Pancreas (tissue), 10 donors: ENCODE measurements around the gene MIP. TPM values are rescaled to one million over a fixed set of nuclear protein-coding genes. Genes with fewer than 3 reads are reported as not detected.
A peak's percentile ranks its signal among the peaks of the same experiment; 100 is the strongest.

ENCODE experiments used
- ATAC-seq, 4 donors: fragments of 200-7000 bp; cut with Tn5 transposase; one replicate each; pipeline versions ENCODE4 v1.8.0 to v1.9.1; 2020; ENCODE audit warnings: mild to moderate bottlenecking in 4 of 4, moderate library complexity in 4 of 4
- DNase-seq, 6 donors: peaks; one replicate each; pipeline ENCODE4 v3.0.0-alpha.2; 2020
- FAIRE-seq: peaks from 2 replicates; lab custom pipeline; 2012; peaks lifted over from hg19 to GRCh38; lab: Jason Lieb, UNC
- H3K27ac ChIP-seq, 4 donors: fragments of 200-600 bp; sonication (generic); 1 replicate in 3 of 4; 2 replicates in 1 of 4; pipeline versions ENCODE4 v1.5.0 to v1.8.0; 2020
- H3K27me3 ChIP-seq, 4 donors: fragments of 200-600 bp; one replicate each; pipeline ENCODE4 v1.8.0; 2021
- H3K36me3 ChIP-seq, 3 donors: fragments of 200-600 bp; sonication (generic) in 1 of 3; one replicate each; pipeline versions ENCODE4 v1.5.0 to v1.8.0; 2020 to 2021
- H3K4me1 ChIP-seq, 3 donors: fragments of 200-600 bp; one replicate each; pipeline ENCODE4 v1.8.0; 2021
- H3K4me3 ChIP-seq, 4 donors: fragments of 200-600 bp; sonication (generic) in 2 of 4; one replicate each; pipeline versions ENCODE4 v1.5.0 to v1.8.0; 2020 to 2021
- H3K9me3 ChIP-seq, 4 donors: fragments of 200-600 bp; one replicate each; pipeline ENCODE4 v1.8.0; 2021
- CTCF ChIP-seq, 4 donors: fragments of 200-600 bp; sonication (generic) in 3 of 4; IDR thresholded peaks; one replicate each; pipeline versions ENCODE4 v1.5.0 to v1.8.0; 2021; ENCODE audit warnings: antibody characterized with exemption in 4 of 4
- WGBS, 2 donors: extraction: QIAGEN DNeasy Blood & Tissue Kit; methylation state at CpG; one replicate each; pipeline ENCODE4 v1.1.7; 2013; 5-methylcytosine and 5-hydroxymethylcytosine counted together
- intact Hi-C, 3 donors: fragments of 100-400 bp; cut with DNase I; formaldehyde crosslinking; loops; one replicate each; pipeline versions ENCODE4 v1.11.1 to v1.14.2; 2022
- polyA plus RNA-seq, 2 donors: library from polyadenylated mRNA; stranded (reverse); fragments of 200-250 nt; gene quantifications; one replicate each; pipeline ENCODE4 v1.2.3, GENCODE V29; 2013
- total RNA-seq, 6 donors: library from RNA; stranded (reverse); fragmentation: NEBNext Ultra II Directional in 4 of 6; extraction: Animal tissue kit (Norgen Biotek cat#: 25700) in 4 of 6; gene quantifications; one replicate each; pipeline versions ENCODE4 v1.2.1 to v1.2.4, GENCODE V29; 2021 to 2023
- donor health status: healthy with polysubstance abuse.
- donor health status: DM: no; HTN: no; CAD: no; lungs with moderate emphysema.
- donor health status: DM: no; HTN: no; CAD: no.
- donor health status: control.
- donor health status: control.
- donor health status: Bipolar disorder and iron deficiency.
- donor health status: DM: yes; HTN: yes; CAD: no.
- donor health status: DM: no; HTN: no; CAD: no.
- donor health status: DM: no; HTN: no; CAD: no.
- donor health status: DM: yes; HTN: yes; CAD: no.

Gene MIP
- total and polyA plus RNA-seq, 8 donors = not detected

DNA sequence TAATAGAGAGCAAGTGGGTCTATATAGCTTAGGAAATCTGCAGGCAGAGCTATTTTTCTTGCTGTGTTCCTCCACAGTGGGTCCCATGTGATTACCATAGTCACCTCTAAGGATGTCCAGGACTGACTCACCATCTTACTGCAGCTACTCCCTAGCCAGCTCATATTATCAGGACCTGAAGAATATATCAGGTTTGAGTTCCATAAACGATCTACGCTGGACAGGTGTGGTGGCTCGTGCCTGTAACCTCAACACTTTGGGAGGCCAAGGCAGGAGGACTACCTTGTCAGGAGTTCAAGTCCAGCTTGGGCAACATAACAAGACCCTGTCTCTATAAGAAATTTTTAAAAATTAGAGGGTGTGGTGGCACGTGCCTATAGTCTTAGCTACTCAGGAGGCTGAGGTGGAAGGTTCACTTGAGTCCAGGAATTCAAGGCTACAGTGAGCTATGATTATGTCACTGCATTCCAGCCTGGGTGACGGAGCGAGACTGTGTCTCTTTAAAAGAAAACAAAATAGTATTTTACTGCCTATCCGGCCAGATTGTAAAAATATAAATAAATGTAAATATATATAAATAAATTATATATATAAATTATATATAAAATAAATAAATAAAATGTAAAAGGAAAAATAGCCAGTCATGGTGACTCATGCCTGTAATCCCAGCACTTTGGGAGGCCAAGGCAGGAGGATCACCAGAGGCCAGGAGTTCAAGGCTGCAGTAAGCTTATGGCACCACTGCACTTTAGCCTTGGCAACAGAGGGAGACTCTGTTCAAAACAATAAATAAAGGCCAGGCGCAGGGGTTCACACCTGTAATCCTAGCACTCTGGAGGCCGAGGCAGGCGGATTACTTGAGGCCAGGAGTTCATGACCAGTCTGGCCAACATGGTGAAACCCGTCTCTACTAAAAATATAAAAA lies 7.0 kb upstream of the MIP start:
- peaks cover 0 to 3% (median 0%) of the 10 kb centered on the region in 3 donors for H3K4me1 ChIP-seq
- 78 to 80% methylated on average over 11 of the region's 11 CpGs for WGBS, 2 donors
- no peaks in the 10 kb centered on the region for H3K9me3 ChIP-seq
- FAIRE-seq = no peak
- ATAC-seq = no peak
- DNase-seq = no peak
- H3K27me3 ChIP-seq = no peaks in the 10 kb centered on the region
- TF ChIP-seq CTCF (IDR thresholded peaks at IDR 0.05) = no peak
- H3K36me3 ChIP-seq = no peaks in the 10 kb centered on the region
- intact Hi-C loops = no loop called here
- H3K4me3 ChIP-seq = no peak overlapping the region
- no peak overlapping the region for H3K27ac ChIP-seq

- Histone ChIP-seq H3K27ac (no peak overlapping the region), H3K4me3 (no peak overlapping the region), H3K9me3 (no peaks in the 10 kb centered on the region), H3K4me1 (no peaks in the 10 kb centered on the region), H3K36me3 (no peaks in the 10 kb centered on the region), H3K27me3 (no peaks in the 10 kb centered on the region)
- intact Hi-C loops = loop anchor here in 1 of 3 donors (10.0 kb wide), 1 partner anchor 333 kb away; the partner anchor contains the start of gene ESYT1
- FAIRE-seq = no peak
- peak in 3 of 4 donors; percentile 29 to 80 (median 75) for ATAC-seq
- WGBS, 2 donors = 45 to 56% methylated on average over 4 of the region's 4 CpGs
- no peak for TF ChIP-seq CTCF (IDR thresholded peaks at IDR 0.05)
- DNase-seq = no peak
Measured at GRCh38 chr12:56457817-56458216, 3.4 kb upstream of the MIP start.

DNA sequence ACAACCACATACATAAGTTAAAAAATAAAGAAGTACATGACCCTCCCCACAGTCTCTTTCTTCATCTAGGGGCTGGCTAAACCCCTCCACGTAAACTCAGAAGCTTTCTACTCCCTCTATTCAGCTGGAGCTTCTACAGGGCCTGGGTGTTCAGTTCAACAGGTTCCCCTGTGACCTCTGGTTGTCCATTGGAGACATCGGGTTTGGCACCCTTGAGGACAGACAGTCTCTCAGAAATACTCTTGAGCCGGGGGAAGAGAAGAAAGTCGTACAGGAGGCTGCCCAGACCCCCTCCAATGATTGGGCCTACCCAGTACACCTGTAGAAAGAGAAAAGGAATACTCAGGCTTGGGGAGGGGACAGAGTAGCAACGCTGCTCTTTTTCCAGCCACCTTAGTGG lies 3.3 kb downstream of the MIP start:
- peaks cover 0 to 5% (median 0%) of the 10 kb centered on the region in 3 donors for H3K4me1 ChIP-seq
- no peak for ATAC-seq
- H3K27ac ChIP-seq = no peak overlapping the region
- no peaks in the 10 kb centered on the region for H3K27me3 ChIP-seq
- H3K4me3 ChIP-seq = no peak overlapping the region
- DNase-seq = no peak
- no peaks in the 10 kb centered on the region for H3K9me3 ChIP-seq
- intact Hi-C loops = loop anchor here in 1 of 3 donors (10.0 kb wide), 1 partner anchor 326 kb away; the partner anchor contains the start of gene ESYT1
- WGBS, 2 donors = 61 to 64% methylated on average over 5 of the region's 5 CpGs
- TF ChIP-seq CTCF (IDR thresholded peaks at IDR 0.05) = no peak
- no peak for FAIRE-seq
- H3K36me3 ChIP-seq = no peaks in the 10 kb centered on the region

DNA sequence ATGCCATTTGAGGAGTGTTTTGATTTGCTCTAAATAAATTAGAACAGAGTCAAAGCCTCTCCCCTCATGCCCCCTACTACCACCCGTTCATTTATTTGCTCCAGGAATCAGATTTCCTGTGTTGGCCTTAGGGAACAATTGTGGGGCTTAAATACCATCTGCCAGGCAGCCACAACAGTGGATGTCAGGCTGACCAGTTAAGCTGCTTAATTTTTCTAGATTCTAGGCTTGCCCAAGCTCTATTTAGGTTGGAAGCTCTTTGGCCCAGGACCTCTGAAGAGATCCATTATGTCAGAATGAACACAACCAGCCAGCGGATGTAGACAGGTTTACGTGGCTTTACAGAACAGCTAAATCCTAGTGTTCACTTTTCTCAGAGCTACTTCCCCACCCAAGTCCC lies 4.2 kb downstream of the MIP start:
- TF ChIP-seq CTCF (IDR thresholded peaks at IDR 0.05) = no peak
- DNase-seq (no peak), ATAC-seq (no peak), FAIRE-seq (no peak)
- no peaks in the 10 kb centered on the region for H3K27me3 ChIP-seq
- H3K4me3 ChIP-seq = no peak overlapping the region
- peaks cover 0 to 5% (median 0%) of the 10 kb centered on the region in 3 donors for H3K4me1 ChIP-seq
- no peaks in the 10 kb centered on the region for H3K36me3 ChIP-seq
- no peak overlapping the region for H3K27ac ChIP-seq
- no peaks in the 10 kb centered on the region for H3K9me3 ChIP-seq
- intact Hi-C loops = loop anchor here in 1 of 3 donors (10.0 kb wide), 1 partner anchor 325 kb away; the partner anchor contains the start of gene ESYT1
- 83 to 93% methylated on average over 3 of the region's 3 CpGs for WGBS, 2 donors
